DOHH2 (cell line): ENCODE results near the gene TSHZ3.

ENCODE experiments used
- EZH2phosphoT487 ChIP-seq: fragments of 200-600 bp; sonication (generic); IDR thresholded peaks from 2 replicates; pipeline ENCODE4 v1.6.1; 2017; ENCODE audit warnings: borderline replicate concordance, mild to moderate bottlenecking, antibody characterized with exemption, low read length, moderate library complexity, mixed read lengths
- TF ChIP-seq, protein P1 (sequence below): fragments of 200-600 bp; sonication (generic); IDR thresholded peaks from one replicate; pipeline ENCODE4 v1.5.1; 2014; ENCODE audit warnings: antibody characterized with exemption, mild to moderate bottlenecking, low read depth, low read length; ENCODE audit not compliant: poor library complexity, severe bottlenecking

DNA sequence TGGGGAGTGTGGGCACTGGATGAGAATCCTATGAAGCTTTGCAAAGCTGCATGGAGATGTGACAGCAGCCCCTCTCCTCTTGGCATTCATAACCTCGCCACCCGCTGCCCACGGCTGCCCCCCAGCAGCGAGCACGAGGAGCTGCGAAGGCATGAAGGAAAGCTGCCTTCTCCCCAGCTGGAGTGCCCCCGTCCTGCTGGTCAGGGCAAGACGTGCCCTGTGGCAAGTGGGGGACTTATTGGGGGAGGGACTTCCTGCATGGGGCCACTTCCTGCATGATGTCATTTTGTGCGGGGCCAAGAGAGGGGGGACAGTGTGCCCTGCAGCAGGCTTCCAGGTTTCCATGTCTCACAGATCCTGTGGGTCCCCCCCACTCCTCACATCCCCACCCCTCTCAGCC lies 85.9 kb downstream of the TSHZ3 start:
- TF ChIP-seq, protein P1, sequence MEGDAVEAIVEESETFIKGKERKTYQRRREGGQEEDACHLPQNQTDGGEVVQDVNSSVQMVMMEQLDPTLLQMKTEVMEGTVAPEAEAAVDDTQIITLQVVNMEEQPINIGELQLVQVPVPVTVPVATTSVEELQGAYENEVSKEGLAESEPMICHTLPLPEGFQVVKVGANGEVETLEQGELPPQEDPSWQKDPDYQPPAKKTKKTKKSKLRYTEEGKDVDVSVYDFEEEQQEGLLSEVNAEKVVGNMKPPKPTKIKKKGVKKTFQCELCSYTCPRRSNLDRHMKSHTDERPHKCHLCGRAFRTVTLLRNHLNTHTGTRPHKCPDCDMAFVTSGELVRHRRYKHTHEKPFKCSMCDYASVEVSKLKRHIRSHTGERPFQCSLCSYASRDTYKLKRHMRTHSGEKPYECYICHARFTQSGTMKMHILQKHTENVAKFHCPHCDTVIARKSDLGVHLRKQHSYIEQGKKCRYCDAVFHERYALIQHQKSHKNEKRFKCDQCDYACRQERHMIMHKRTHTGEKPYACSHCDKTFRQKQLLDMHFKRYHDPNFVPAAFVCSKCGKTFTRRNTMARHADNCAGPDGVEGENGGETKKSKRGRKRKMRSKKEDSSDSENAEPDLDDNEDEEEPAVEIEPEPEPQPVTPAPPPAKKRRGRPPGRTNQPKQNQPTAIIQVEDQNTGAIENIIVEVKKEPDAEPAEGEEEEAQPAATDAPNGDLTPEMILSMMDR: no peak
- no peak for TF ChIP-seq EZH2phosphoT487
